ENCODE results near the gene ODAD2. TPM values are rescaled to one million over a fixed set of nuclear protein-coding genes. Genes with fewer than 3 reads are reported as not detected.

The ODAD2 gene
- total RNA-seq, 4 donors from 2014 or later, result 1.7 TPM; not detected in 3

GRCh38 chr10:27944005-27944404, 54.9 kb downstream of the ODAD2 start:
- DNase-seq (ENCODE audit: low spot score in 2 of 2), result no peak
- WGBS, 2 donors, result 91 to 93% methylated on average over 12 of the region's 12 CpGs
- Histone ChIP-seq H3K4me3 (no peak overlapping the region), H3K4me1 (peaks cover 0 to 9% (median 0%) of the 10 kb centered on the region in 4 donors), H3K9me3 (no peaks in the 10 kb centered on the region), H3K27ac (no peak overlapping the region), H3K36me3 (no peaks in the 10 kb centered on the region), H3K27me3 (no peaks in the 10 kb centered on the region)
- TF ChIP-seq EP300 (IDR thresholded peaks at IDR 0.05), result no peak
- no peak for TF ChIP-seq POLR2A (IDR thresholded peaks at IDR 0.05)
- TF ChIP-seq, protein P1, sequence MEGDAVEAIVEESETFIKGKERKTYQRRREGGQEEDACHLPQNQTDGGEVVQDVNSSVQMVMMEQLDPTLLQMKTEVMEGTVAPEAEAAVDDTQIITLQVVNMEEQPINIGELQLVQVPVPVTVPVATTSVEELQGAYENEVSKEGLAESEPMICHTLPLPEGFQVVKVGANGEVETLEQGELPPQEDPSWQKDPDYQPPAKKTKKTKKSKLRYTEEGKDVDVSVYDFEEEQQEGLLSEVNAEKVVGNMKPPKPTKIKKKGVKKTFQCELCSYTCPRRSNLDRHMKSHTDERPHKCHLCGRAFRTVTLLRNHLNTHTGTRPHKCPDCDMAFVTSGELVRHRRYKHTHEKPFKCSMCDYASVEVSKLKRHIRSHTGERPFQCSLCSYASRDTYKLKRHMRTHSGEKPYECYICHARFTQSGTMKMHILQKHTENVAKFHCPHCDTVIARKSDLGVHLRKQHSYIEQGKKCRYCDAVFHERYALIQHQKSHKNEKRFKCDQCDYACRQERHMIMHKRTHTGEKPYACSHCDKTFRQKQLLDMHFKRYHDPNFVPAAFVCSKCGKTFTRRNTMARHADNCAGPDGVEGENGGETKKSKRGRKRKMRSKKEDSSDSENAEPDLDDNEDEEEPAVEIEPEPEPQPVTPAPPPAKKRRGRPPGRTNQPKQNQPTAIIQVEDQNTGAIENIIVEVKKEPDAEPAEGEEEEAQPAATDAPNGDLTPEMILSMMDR (IDR thresholded peaks at IDR 0.05), result no peak

DNA sequence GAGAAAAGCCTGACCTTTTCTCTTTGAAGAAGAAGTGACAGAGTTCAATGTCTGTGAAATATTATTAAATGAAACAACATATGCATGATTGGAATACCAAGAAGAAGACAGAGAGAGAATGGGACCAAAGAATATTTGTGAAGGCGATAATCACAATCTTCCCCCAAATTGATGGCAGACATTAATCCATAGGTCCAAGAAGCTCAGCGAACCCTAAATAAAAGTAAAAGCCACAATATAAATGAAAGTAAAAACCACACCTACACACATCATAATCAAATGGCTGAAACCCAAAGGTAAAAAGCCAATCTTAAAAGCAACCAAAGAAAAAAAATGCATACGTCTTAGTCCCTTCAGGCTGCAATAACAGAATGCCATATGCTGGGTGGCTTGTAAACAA, 84.0 kb downstream of the ODAD2 start:
- no peaks in the 10 kb centered on the region for H3K36me3 ChIP-seq
- H3K27me3 ChIP-seq, result no peaks in the 10 kb centered on the region
- 96 to 98% methylated on average over 3 of the region's 3 CpGs for WGBS, 2 donors
- no peak for DNase-seq (ENCODE audit: low spot score in 2 of 2)
- H3K27ac ChIP-seq, result no peak overlapping the region
- TF ChIP-seq, protein P1 (IDR thresholded peaks at IDR 0.05), result no peak
- TF ChIP-seq EP300 (IDR thresholded peaks at IDR 0.05) (no peak), POLR2A (IDR thresholded peaks at IDR 0.05) (no peak)
- H3K4me1 ChIP-seq, result no peaks in the 10 kb centered on the region
- H3K9me3 ChIP-seq, result no peaks in the 10 kb centered on the region
- H3K4me3 ChIP-seq, result no peak overlapping the region

GRCh38 chr10:27912231-27912630, 86.6 kb downstream of the ODAD2 start:
- no peak overlapping the region for H3K27ac ChIP-seq
- H3K9me3 ChIP-seq, result no peaks in the 10 kb centered on the region
- WGBS, 2 donors, result 47 to 54% methylated on average over 3 of the region's 3 CpGs
- no peaks in the 10 kb centered on the region for H3K4me1 ChIP-seq
- TF ChIP-seq EP300 (IDR thresholded peaks at IDR 0.05) (no peak), POLR2A (IDR thresholded peaks at IDR 0.05) (no peak)
- TF ChIP-seq, protein P1 (IDR thresholded peaks at IDR 0.05), result no peak
- no peaks in the 10 kb centered on the region for H3K36me3 ChIP-seq
- H3K4me3 ChIP-seq, result no peak overlapping the region
- no peak for DNase-seq (ENCODE audit: low spot score in 2 of 2)
- H3K27me3 ChIP-seq, result no peaks in the 10 kb centered on the region

DNA sequence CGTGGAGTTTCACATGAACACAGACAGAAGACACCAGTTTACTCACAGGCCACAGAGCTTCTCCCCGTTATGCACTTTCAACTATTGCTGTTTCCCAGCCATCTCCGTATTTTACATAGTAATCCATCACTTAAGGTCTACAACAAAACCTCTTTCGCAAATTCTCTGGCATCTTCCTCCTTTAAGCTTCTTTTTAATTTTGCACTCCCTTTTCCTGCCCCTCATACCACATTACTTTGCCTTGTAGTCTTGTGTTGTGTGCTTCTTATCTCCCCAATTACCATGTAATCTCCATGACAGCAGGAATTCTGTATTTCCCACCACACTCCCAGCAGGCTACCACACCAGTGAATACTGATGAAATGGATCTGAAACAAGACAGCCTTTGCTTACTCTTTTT, 87.3 kb downstream of the ODAD2 start:
- 44 to 46% methylated on average over 4 of the region's 4 CpGs for WGBS, 2 donors
- Histone ChIP-seq H3K4me1 (no peaks in the 10 kb centered on the region), H3K36me3 (no peaks in the 10 kb centered on the region), H3K27me3 (no peaks in the 10 kb centered on the region), H3K9me3 (no peaks in the 10 kb centered on the region), H3K27ac (no peak overlapping the region), H3K4me3 (no peak overlapping the region)
- TF ChIP-seq EP300 (IDR thresholded peaks at IDR 0.05), result no peak
- TF ChIP-seq, protein P1 (IDR thresholded peaks at IDR 0.05), result no peak
- no peak for TF ChIP-seq POLR2A (IDR thresholded peaks at IDR 0.05)
- DNase-seq (ENCODE audit: low spot score in 2 of 2), result no peak

DNA sequence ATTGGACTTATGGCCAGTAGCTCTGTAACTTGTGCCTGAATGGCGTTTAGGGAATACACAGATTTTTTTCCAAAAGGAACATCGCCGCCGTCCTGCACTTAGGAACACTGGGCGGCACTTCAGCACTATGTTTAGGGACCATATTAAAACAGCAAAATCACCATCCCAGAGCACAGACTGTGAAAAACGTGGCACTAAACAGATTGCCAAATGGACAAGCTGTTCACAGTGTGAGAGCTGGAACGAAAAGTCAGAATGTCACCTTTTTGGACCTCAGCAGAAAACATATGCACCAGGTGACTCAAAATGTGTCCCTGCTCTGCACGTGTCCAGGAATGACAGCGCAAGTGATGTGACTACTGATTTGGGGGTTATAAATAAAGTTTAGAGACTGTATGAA, 87.9 kb downstream of the ODAD2 start:
- Histone ChIP-seq H3K36me3 (no peaks in the 10 kb centered on the region), H3K27ac (no peak overlapping the region), H3K9me3 (no peaks in the 10 kb centered on the region), H3K4me3 (no peak overlapping the region), H3K27me3 (no peaks in the 10 kb centered on the region), H3K4me1 (no peaks in the 10 kb centered on the region)
- 59 to 71% methylated on average over 9 of the region's 9 CpGs for WGBS, 2 donors
- TF ChIP-seq POLR2A (IDR thresholded peaks at IDR 0.05) (no peak), EP300 (IDR thresholded peaks at IDR 0.05) (no peak)
- TF ChIP-seq, protein P1 (IDR thresholded peaks at IDR 0.05), result no peak
- DNase-seq (ENCODE audit: low spot score in 2 of 2), result no peak
